Peyer's patch (tissue), 4 donors: ENCODE measurements around the gene GSTP1.

ENCODE experiments used
- POLR2A ChIP-seq, 2 donors: fragments of 450-650 bp; IDR thresholded peaks; one replicate each; pipeline ENCODE4 v1.5.1; 2017; ENCODE audit warnings: antibody characterized with exemption in 2 of 2, mild to moderate bottlenecking in 2 of 2, moderate library complexity in 2 of 2
- TF ChIP-seq, protein P1 (sequence below), 6 experiments: fragments of 450-650 bp in 4 of 6; fragments of 200-600 bp in 2 of 6; sonication (generic) in 1 of 6; IDR thresholded peaks; one replicate each; pipeline ENCODE4 v1.5.1; 2017 to 2019; ENCODE audit warnings: antibody characterized with exemption in 6 of 6, mild to moderate bottlenecking in 3 of 6, moderate library complexity in 1 of 6

DNA sequence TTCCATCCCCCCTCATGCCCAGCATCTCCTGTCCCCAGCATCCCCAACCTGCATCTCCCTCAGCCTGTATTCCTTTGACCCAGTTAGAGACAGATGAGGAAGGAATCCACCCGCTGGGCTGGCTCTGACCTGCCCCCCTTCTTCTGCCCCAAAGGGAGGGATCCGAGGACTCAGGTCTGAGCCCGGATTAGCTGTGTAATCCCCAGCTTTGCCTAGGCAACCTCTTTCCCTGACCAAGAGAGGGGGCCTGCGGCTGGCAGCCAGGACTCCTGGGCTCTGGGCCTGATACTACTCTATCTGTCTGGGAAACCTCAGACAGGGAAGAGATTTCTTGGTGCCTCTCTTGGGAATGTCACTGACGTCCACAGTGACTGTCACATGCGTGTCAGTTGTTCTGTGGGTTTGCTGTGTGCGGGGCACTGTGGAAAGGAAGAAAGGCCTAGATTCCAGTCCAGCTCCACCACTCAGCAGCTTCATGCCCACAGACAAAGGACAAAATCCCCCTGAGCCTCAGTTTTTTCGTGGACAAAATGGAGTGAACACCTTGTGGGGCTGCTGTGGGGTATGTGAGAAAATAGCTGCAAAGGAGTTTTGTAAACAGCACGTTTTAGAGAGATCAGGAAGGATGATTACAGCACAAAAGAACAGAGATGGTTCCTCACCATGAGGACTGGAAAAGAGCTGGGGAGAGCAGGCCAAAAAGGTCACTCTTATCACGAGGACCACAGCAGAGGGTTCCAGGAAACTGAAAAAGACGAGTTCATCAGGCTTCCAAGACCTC, 21.8 kb downstream of the GSTP1 start:
- TF ChIP-seq, protein P1, sequence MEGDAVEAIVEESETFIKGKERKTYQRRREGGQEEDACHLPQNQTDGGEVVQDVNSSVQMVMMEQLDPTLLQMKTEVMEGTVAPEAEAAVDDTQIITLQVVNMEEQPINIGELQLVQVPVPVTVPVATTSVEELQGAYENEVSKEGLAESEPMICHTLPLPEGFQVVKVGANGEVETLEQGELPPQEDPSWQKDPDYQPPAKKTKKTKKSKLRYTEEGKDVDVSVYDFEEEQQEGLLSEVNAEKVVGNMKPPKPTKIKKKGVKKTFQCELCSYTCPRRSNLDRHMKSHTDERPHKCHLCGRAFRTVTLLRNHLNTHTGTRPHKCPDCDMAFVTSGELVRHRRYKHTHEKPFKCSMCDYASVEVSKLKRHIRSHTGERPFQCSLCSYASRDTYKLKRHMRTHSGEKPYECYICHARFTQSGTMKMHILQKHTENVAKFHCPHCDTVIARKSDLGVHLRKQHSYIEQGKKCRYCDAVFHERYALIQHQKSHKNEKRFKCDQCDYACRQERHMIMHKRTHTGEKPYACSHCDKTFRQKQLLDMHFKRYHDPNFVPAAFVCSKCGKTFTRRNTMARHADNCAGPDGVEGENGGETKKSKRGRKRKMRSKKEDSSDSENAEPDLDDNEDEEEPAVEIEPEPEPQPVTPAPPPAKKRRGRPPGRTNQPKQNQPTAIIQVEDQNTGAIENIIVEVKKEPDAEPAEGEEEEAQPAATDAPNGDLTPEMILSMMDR (IDR thresholded peaks at IDR 0.05): no peak
- TF ChIP-seq POLR2A (IDR thresholded peaks at IDR 0.05): no peak
